Measurements from ENCODE around the gene RUBCN. TPM values are rescaled to one million over a fixed set of nuclear protein-coding genes. Genes with fewer than 3 reads are reported as not detected.

RUBCN gene
- total RNA-seq, 2 experiments from 2014 or later = 45.1 to 56.7 TPM

- intact Hi-C loops (cut with micrococcal nuclease; ENCODE audit: unreplicated experiment) = no loop called here
- Histone ChIP-seq H3K79me2 (ENCODE audit: insufficient read depth, low read depth, low read length) (no peaks in the 10 kb centered on the region), H2AFZ (ENCODE audit: low read length) (no peak overlapping the region), H3K4me2 (ENCODE audit: low read length) (no peak overlapping the region), H3K36me3 (ENCODE audit: insufficient read depth, low read length) (peaks cover 86% of the 10 kb centered on the region), H3K9me2 (ENCODE audit: insufficient read depth, low read length) (no peaks in the 10 kb centered on the region), H3K27ac (ENCODE audit: low read depth, low read length, poor library complexity, severe bottlenecking) (no peak overlapping the region), H3K4me3 (ENCODE audit: low read depth, low read length, poor library complexity, severe bottlenecking) (no peak overlapping the region), H3K9me3 (ENCODE audit: low read length) (no peaks in the 10 kb centered on the region), H4K20me1 (ENCODE audit: insufficient read depth, low read length) (no peaks in the 10 kb centered on the region), H3K4me1 (ENCODE audit: insufficient read depth, low read length, poor library complexity, severe bottlenecking) (no peaks in the 10 kb centered on the region)
- no peak for DNase-seq (ENCODE audit: low spot score)
- CTCF ChIA-PET (ENCODE audit: unreplicated experiment) = no interaction called here
- no peak for TF ChIP-seq EZH2phosphoT487 (IDR thresholded peaks at IDR 0.05; ENCODE audit: borderline replicate concordance, low read depth, low read length)
- no peak for TF ChIP-seq CTCF (conservative IDR thresholded peaks at IDR 0.05; ENCODE audit: low read length)
- POLR2A ChIA-PET = interaction anchor here (0.6 to 1.0 kb wide), 3 partner anchors 10 to 142 kb away, joined by 3 read pairs; no protein-coding TSS in a partner anchor
- no TSS peak for BruUV-seq (replicated peaks)
Observed at GRCh38 chr3:197686899-197687298, 49.8 kb downstream of the RUBCN start.

GRCh38 chr3:197685546-197685945, 51.2 kb downstream of the RUBCN start:
- H3K4me2 ChIP-seq (ENCODE audit: low read length) = no peak overlapping the region
- BruUV-seq (replicated peaks) = no TSS peak
- ChIA-PET POLR2A (interaction anchor here (1.3 kb wide), 1 partner anchor 15 kb away, joined by 3 read pairs; no protein-coding TSS in a partner anchor), CTCF (ENCODE audit: unreplicated experiment) (no interaction called here)
- H3K79me2 ChIP-seq (ENCODE audit: insufficient read depth, low read depth, low read length) = no peaks in the 10 kb centered on the region
- intact Hi-C loops (cut with micrococcal nuclease; ENCODE audit: unreplicated experiment) = no loop called here
- no peak overlapping the region for H3K4me3 ChIP-seq (ENCODE audit: low read depth, low read length, poor library complexity, severe bottlenecking)
- no peaks in the 10 kb centered on the region for H4K20me1 ChIP-seq (ENCODE audit: insufficient read depth, low read length)
- TF ChIP-seq CTCF (conservative IDR thresholded peaks at IDR 0.05; ENCODE audit: low read length) (no peak), EZH2phosphoT487 (IDR thresholded peaks at IDR 0.05; ENCODE audit: borderline replicate concordance, low read depth, low read length) (no peak)
- no peak overlapping the region for H2AFZ ChIP-seq (ENCODE audit: low read length)
- H3K9me3 ChIP-seq (ENCODE audit: low read length) = no peaks in the 10 kb centered on the region
- peaks cover 85% of the 10 kb centered on the region for H3K36me3 ChIP-seq (ENCODE audit: insufficient read depth, low read length)
- H3K9me2 ChIP-seq (ENCODE audit: insufficient read depth, low read length) = no peaks in the 10 kb centered on the region
- no peak for DNase-seq (ENCODE audit: low spot score)
- no peaks in the 10 kb centered on the region for H3K4me1 ChIP-seq (ENCODE audit: insufficient read depth, low read length, poor library complexity, severe bottlenecking)
- H3K27ac ChIP-seq (ENCODE audit: low read depth, low read length, poor library complexity, severe bottlenecking) = no peak overlapping the region

- Histone ChIP-seq H3K79me2 (ENCODE audit: insufficient read depth, low read depth, low read length) (no peaks in the 10 kb centered on the region), H3K36me3 (ENCODE audit: insufficient read depth, low read length) (peaks cover 74% of the 10 kb centered on the region), H4K20me1 (ENCODE audit: insufficient read depth, low read length) (no peaks in the 10 kb centered on the region), H3K9me2 (ENCODE audit: insufficient read depth, low read length) (no peaks in the 10 kb centered on the region), H3K4me2 (ENCODE audit: low read length) (no peak overlapping the region), H3K4me1 (ENCODE audit: insufficient read depth, low read length, poor library complexity, severe bottlenecking) (no peaks in the 10 kb centered on the region), H3K27ac (ENCODE audit: low read depth, low read length, poor library complexity, severe bottlenecking) (no peak overlapping the region), H3K4me3 (ENCODE audit: low read depth, low read length, poor library complexity, severe bottlenecking) (no peak overlapping the region), H2AFZ (ENCODE audit: low read length) (no peak overlapping the region), H3K9me3 (ENCODE audit: low read length) (no peaks in the 10 kb centered on the region)
- BruUV-seq (replicated peaks) = no TSS peak
- no peak for DNase-seq (ENCODE audit: low spot score)
- TF ChIP-seq EZH2phosphoT487 (IDR thresholded peaks at IDR 0.05; ENCODE audit: borderline replicate concordance, low read depth, low read length) (no peak), CTCF (conservative IDR thresholded peaks at IDR 0.05; ENCODE audit: low read length) (no peak)
- CTCF ChIA-PET (ENCODE audit: unreplicated experiment) = no interaction called here
- intact Hi-C loops (cut with micrococcal nuclease; ENCODE audit: unreplicated experiment) = no loop called here
- POLR2A ChIA-PET = interaction anchor here (0.6 kb wide), 1 partner anchor 53 kb away, joined by 3 read pairs; the partner anchor contains the start of gene RUBCN
Observed at GRCh38 chr3:197683191-197683590, 53.5 kb downstream of the RUBCN start.
